Measurements from ENCODE around the gene PTPRN.
"Not testable (repeated sequence)": the region's sequence is repeated elsewhere in the genome, so short reads cannot be mapped to it uniquely, and the experiment has no call there.

The PTPRN gene

GRCh38 chr2:219309278-219309677, at the start of gene PTPRN:
Gene PTPRN, minus strand, starts transcription at chr2:219309401. Its CDS starts 69 bp downstream, at chr2:219309332.
- no peak for DNase-seq (ENCODE audit: low read depth in 3 of 3)

- DNase-seq (ENCODE audit: low read depth in 3 of 3), result no peak
These were observed 49.2 kb upstream of the PTPRN start for GRCh38 chr2:219358170-219359075.

GRCh38 chr2:219356834-219357233, 47.6 kb upstream of the PTPRN start:
- DNase-seq (ENCODE audit: low read depth in 3 of 3), result no peak

- DNase-seq (ENCODE audit: low read depth in 3 of 3), result no peak
These were observed 45.4 kb upstream of the PTPRN start for GRCh38 chr2:219354582-219354981.

GRCh38 chr2:219353129-219353528, 43.9 kb upstream of the PTPRN start:
- DNase-seq (ENCODE audit: low read depth in 3 of 3), result no peak

GRCh38 chr2:219352448-219353023, 43.3 kb upstream of the PTPRN start:
- peak; percentile 51 to 58 (median 51) for DNase-seq (ENCODE audit: low read depth in 3 of 3)

GRCh38 chr2:219350710-219351221, 41.6 kb upstream of the PTPRN start:
- DNase-seq (ENCODE audit: low read depth in 3 of 3), result no peak

GRCh38 chr2:219350215-219350614, 41.0 kb upstream of the PTPRN start:
- no peak for DNase-seq (ENCODE audit: low read depth in 3 of 3)

- DNase-seq (ENCODE audit: low read depth in 3 of 3), result no peak
These were observed 35.7 kb upstream of the PTPRN start for GRCh38 chr2:219344751-219345430.

- no peak for DNase-seq (ENCODE audit: low read depth in 3 of 3)
These were observed 26.2 kb upstream of the PTPRN start for GRCh38 chr2:219335373-219335786.

- DNase-seq (ENCODE audit: low read depth in 3 of 3), result no peak
These were observed 24.9 kb upstream of the PTPRN start for GRCh38 chr2:219334076-219334475.

GRCh38 chr2:219332542-219332941, 23.3 kb upstream of the PTPRN start, which contains the start of gene RESP18:
Gene RESP18, minus strand, starts transcription at chr2:219332744.
- no peak for DNase-seq (ENCODE audit: low read depth in 3 of 3)

- no peak for DNase-seq (ENCODE audit: low read depth in 3 of 3)
These were observed 22.5 kb upstream of the PTPRN start for GRCh38 chr2:219331560-219332213.

GRCh38 chr2:219327719-219328118, 18.5 kb upstream of the PTPRN start:
- no peak for DNase-seq (ENCODE audit: low read depth in 3 of 3)

- no peak for DNase-seq (ENCODE audit: low read depth in 3 of 3)
These were observed 16.6 kb upstream of the PTPRN start for GRCh38 chr2:219325657-219326315.

- DNase-seq (ENCODE audit: low read depth in 3 of 3), result no peak
These were observed 15.9 kb upstream of the PTPRN start for GRCh38 chr2:219325136-219325535.

GRCh38 chr2:219323434-219323833, 14.2 kb upstream of the PTPRN start:
- no peak for DNase-seq (ENCODE audit: low read depth in 3 of 3)

- DNase-seq (ENCODE audit: low read depth in 3 of 3), result no peak
These were observed 5.7 kb upstream of the PTPRN start for GRCh38 chr2:219314804-219315468.

- not testable (repeated sequence) for DNase-seq (ENCODE audit: low read depth in 3 of 3)
These were observed 3.6 kb upstream of the PTPRN start for GRCh38 chr2:219312683-219313263.
